ENCODE results near the gene ISLR. TPM values are rescaled to one million over a fixed set of nuclear protein-coding genes. Genes with fewer than 3 reads are reported as not detected.

Gene ISLR
- total RNA-seq, 1 experiment from 2014 or later, result 0.12 TPM

DNA sequence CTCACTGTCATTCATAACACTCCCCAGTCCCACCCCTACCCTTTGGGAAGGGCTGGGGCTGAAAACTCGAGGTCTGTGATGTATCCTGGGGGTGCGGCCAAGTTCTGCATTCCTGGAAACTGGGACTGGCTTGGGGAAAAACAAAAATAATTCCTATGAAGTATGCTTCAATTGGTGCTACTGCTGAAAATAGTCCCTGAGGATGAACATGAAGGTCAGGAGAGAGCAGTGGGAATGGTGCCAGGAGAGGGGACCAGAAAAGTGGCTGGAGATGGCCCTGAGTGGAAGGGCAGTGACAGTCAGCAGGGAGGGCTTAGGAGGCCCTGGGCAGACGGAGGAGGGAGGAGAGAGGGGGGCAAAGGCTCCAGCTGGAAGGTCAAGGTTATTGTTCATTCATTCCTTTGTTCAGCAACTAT lies 4.8 kb upstream of the ISLR start:
- no peak overlapping the region for H3K4me2 ChIP-seq (ENCODE audit: low read length)
- no peak overlapping the region for H3K27ac ChIP-seq (ENCODE audit: low read depth, low read length)
- ChIA-PET POLR2A (no interaction called here), RAD21 (ENCODE audit: low non-redundant PET in 1 of 2, low total read pairs in 2 of 2, uncharacterized antibody in 2 of 2, unreplicated experiment in 2 of 2) (no interaction called here), CTCF (no interaction called here)
- H3K27me3 ChIP-seq (ENCODE audit: insufficient read depth, low read length), result no peaks in the 10 kb centered on the region; the same call in 1 of the 2 replicates
- BruUV-seq (replicated peaks), result no TSS peak
- no peak overlapping the region for H3K4me3 ChIP-seq (replicated peaks in 1 of 2; ENCODE audit: low read depth in 1 of 2, low read length in 2 of 2)
- ATAC-seq (no peak), DNase-seq (ENCODE audit: low read depth, low spot score) (no peak)
- H3K79me2 ChIP-seq (ENCODE audit: insufficient read depth, low read length), result no peaks in the 10 kb centered on the region
- no peaks in the 10 kb centered on the region for H3K36me3 ChIP-seq (ENCODE audit: control insufficient read depth in 1 of 2, insufficient read depth in 2 of 2, low read length in 2 of 2)
- intact Hi-C loops (cut with micrococcal nuclease), result no loop called here
- no peaks in the 10 kb centered on the region for H3K9me2 ChIP-seq (ENCODE audit: insufficient read depth)
- no peak overlapping the region for H2AFZ ChIP-seq (ENCODE audit: low read depth, low read length, poor library complexity, severe bottlenecking)
- H3K9ac ChIP-seq (ENCODE audit: low read length), result no peak overlapping the region
- no peaks in the 10 kb centered on the region for H3K4me1 ChIP-seq (ENCODE audit: control insufficient read depth in 1 of 2, insufficient read depth in 2 of 2, low read length in 2 of 2)
- H3K9me3 ChIP-seq (ENCODE audit: control insufficient read depth in 1 of 2, insufficient read depth in 1 of 2, low read depth in 1 of 2, low read length in 2 of 2), result no peaks in the 10 kb centered on the region
- H4K20me1 ChIP-seq (ENCODE audit: insufficient read depth), result no peaks in the 10 kb centered on the region
- no peak for TF ChIP-seq ZNF274 (IDR thresholded peaks at IDR 0.05; ENCODE audit: low read depth, low read length)

DNA sequence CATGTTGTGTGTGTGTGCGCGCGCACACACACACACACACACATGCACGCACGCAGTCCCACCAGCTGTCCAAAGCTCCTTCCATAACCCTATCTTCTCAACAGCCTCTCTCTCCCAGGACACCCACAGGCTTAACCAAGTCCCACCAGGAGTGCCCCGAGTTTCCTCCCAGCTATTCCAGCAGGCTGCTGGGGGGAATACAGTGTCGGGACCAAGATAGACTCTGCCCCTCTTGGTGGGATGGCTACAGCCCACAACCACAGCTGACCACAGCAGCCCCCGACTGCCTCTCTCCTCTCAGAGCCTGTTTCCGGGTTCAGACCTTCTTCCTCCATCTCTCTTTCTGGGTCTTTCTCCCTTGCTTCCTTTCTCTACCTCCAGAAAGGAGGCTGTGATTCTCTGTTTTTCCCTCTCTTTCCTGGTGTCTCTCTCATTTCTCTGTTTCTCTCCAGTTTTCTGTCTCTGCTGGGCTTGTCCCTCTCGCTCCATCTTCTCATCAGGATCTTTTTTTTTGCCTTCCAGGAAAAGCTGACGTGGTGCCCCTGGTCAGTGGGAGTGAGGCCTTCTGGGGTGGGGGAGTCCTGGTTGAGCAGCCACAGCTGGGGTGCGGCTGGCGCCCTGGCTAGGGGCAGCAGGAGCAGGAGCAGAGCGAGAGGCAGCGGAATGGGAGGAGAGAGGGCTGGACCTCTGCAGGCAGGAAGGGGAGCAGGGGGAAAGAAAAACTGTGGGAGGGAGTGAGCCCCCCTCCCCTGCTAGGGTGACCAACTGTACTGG lies 3.3 kb upstream of the ISLR start:
- RAD21 ChIA-PET (ENCODE audit: low non-redundant PET in 1 of 2, low total read pairs in 2 of 2, uncharacterized antibody in 2 of 2, unreplicated experiment in 2 of 2), result no interaction called here
- no peak overlapping the region for H3K9ac ChIP-seq (ENCODE audit: low read length)

More for the DNA sequence above, 3.3 kb upstream of the ISLR start:
- Histone ChIP-seq H3K27ac (ENCODE audit: low read depth, low read length) (no peak overlapping the region), H3K9me2 (ENCODE audit: insufficient read depth) (no peaks in the 10 kb centered on the region), H3K27me3 (ENCODE audit: insufficient read depth, low read length) (no peaks in the 10 kb centered on the region), H3K4me1 (ENCODE audit: control insufficient read depth in 1 of 2, insufficient read depth in 2 of 2, low read length in 2 of 2) (no peaks in the 10 kb centered on the region), H3K4me3 (replicated peaks in 1 of 2; ENCODE audit: low read depth in 1 of 2, low read length in 2 of 2) (no peak overlapping the region), H3K4me2 (ENCODE audit: low read length) (no peak overlapping the region), H4K20me1 (ENCODE audit: insufficient read depth) (no peaks in the 10 kb centered on the region), H2AFZ (ENCODE audit: low read depth, low read length, poor library complexity, severe bottlenecking) (no peak overlapping the region), H3K36me3 (ENCODE audit: control insufficient read depth in 1 of 2, insufficient read depth in 2 of 2, low read length in 2 of 2) (no peaks in the 10 kb centered on the region), H3K9me3 (ENCODE audit: control insufficient read depth in 1 of 2, insufficient read depth in 1 of 2, low read depth in 1 of 2, low read length in 2 of 2) (no peaks in the 10 kb centered on the region), H3K79me2 (ENCODE audit: insufficient read depth, low read length) (no peaks in the 10 kb centered on the region)
- no peak for TF ChIP-seq ZBTB33 (IDR thresholded peaks at IDR 0.05; ENCODE audit: extremely low read depth, insufficient replicate concordance, low read length)
- TF ChIP-seq SIN3A (IDR thresholded peaks at IDR 0.05; ENCODE audit: low read depth), result no peak
- TF ChIP-seq ZNF274 (IDR thresholded peaks at IDR 0.05; ENCODE audit: low read depth, low read length), result no peak
- no peak for TF ChIP-seq CEBPB (IDR thresholded peaks at IDR 0.05; ENCODE audit: low read depth)
- TF ChIP-seq EGR1 (IDR thresholded peaks at IDR 0.05; ENCODE audit: low read depth), result no peak
- ChIA-PET CTCF (no interaction called here), POLR2A (no interaction called here)
- no TSS peak for BruUV-seq (replicated peaks)
- intact Hi-C loops (cut with micrococcal nuclease), result no loop called here
- no peak for ATAC-seq
- no peak for DNase-seq (ENCODE audit: low read depth, low spot score)

All from HCT116 (cell line).